Thoracic aorta (tissue), 2 donors: ENCODE results near the gene TRIM59. TPM values are rescaled to one million over a fixed set of nuclear protein-coding genes. Genes with fewer than 3 reads are reported as not detected.

Experiments used
- ATAC-seq: fragments of 150-250 bp; one replicate; pipeline ENCODE4 v1.8.0; 2017; ENCODE audit warnings: low read depth; ENCODE audit not compliant: insufficient number of reproducible peaks, low FRiP score
- DNase-seq: peaks from one replicate; pipeline ENCODE4 v3.0.0-alpha.2; 2020; ENCODE audit warnings: low spot score
- H3K27ac ChIP-seq, 2 donors: fragments of 200-600 bp; sonication (generic); 1 replicate in 1 of 2; 2 replicates in 1 of 2; pipeline ENCODE4 v1.5.1; 2016; ENCODE audit warnings: mild to moderate bottlenecking in 2 of 2, moderate library complexity in 2 of 2
- H3K27me3 ChIP-seq: fragments of 200-600 bp; sonication (generic); replicated peaks from 2 replicates; pipeline ENCODE4 v1.6.0; 2016; ENCODE audit warnings: mild to moderate bottlenecking; ENCODE audit not compliant: insufficient read depth
- H3K36me3 ChIP-seq: fragments of 200-600 bp; sonication (generic); one replicate; pipeline ENCODE4 v1.5.1; 2016
- H3K4me1 ChIP-seq, 2 donors: fragments of 200-600 bp; sonication (generic); 1 replicate in 1 of 2; 2 replicates in 1 of 2; pipeline versions ENCODE4 v1.5.1 to v1.6.0; 2016; ENCODE audit warnings: low read depth in 2 of 2, mild to moderate bottlenecking in 1 of 2; ENCODE audit not compliant: control insufficient read depth in 1 of 2
- H3K4me3 ChIP-seq: fragments of 200-600 bp; sonication (generic); 2 replicates; pipeline ENCODE4 v1.5.1; 2016; ENCODE audit warnings: mild to moderate bottlenecking
- H3K9me3 ChIP-seq: fragments of 200-600 bp; sonication (generic); 2 replicates; pipeline ENCODE4 v1.5.1; 2016
- CTCF ChIP-seq: fragments of 200-600 bp; sonication (generic); IDR thresholded peaks from one replicate; pipeline ENCODE4 v1.5.1; 2019; ENCODE audit warnings: antibody characterized with exemption
- total RNA-seq, 2 donors: library from RNA; depleted of rRNA; stranded (reverse); fragments of >200 nt; gene quantifications; one replicate each; pipeline versions ENCODE4 v1.1.0 to v1.2.3, GENCODE V29; 2016

The TRIM59 gene
- total RNA-seq, 2 donors from 2014 or later = 4.1 to 5.3 TPM

GRCh38 chr3:160451602-160452001 is 2.0 kb upstream of the TRIM59 start:
- Histone ChIP-seq H3K36me3 (no peaks in the 10 kb centered on the region), H3K9me3 (no peaks in the 10 kb centered on the region), H3K27ac (no peak overlapping the region), H3K4me1 (peaks cover 0 to 26% of the 10 kb centered on the region in 2 donors), H3K27me3 (no peaks in the 10 kb centered on the region), H3K4me3 (no peak overlapping the region)
- no peak for TF ChIP-seq CTCF
- no peak for ATAC-seq
- no peak for DNase-seq

- ATAC-seq = no peak
- no peak overlapping the region for H3K27ac ChIP-seq
- H3K9me3 ChIP-seq = no peaks in the 10 kb centered on the region
- DNase-seq = no peak
- no peak for TF ChIP-seq CTCF
- H3K27me3 ChIP-seq = no peaks in the 10 kb centered on the region
- H3K4me1 ChIP-seq = peaks cover 0 to 26% of the 10 kb centered on the region in 2 donors
- H3K4me3 ChIP-seq = no peak overlapping the region
- H3K36me3 ChIP-seq = no peaks in the 10 kb centered on the region
Observed at GRCh38 chr3:160450846-160451245, 1.3 kb upstream of the TRIM59 start.

GRCh38 chr3:160448845-160449635 is 546 bp downstream of the TRIM59 start:
- H3K4me3 ChIP-seq = peak overlapping the region; percentile 77
- DNase-seq (no peak), ATAC-seq (peak; percentile 56)
- H3K27ac ChIP-seq = peak overlapping the region; percentile 68 to 70
- peaks cover 0 to 26% of the 10 kb centered on the region in 2 donors for H3K4me1 ChIP-seq
- TF ChIP-seq CTCF = no peak
- H3K9me3 ChIP-seq = no peaks in the 10 kb centered on the region
- H3K36me3 ChIP-seq = no peaks in the 10 kb centered on the region
- H3K27me3 ChIP-seq = no peaks in the 10 kb centered on the region

- Histone ChIP-seq H3K4me3 (no peak overlapping the region), H3K36me3 (no peaks in the 10 kb centered on the region), H3K27ac (no peak overlapping the region), H3K27me3 (no peaks in the 10 kb centered on the region), H3K4me1 (peaks cover 0 to 26% of the 10 kb centered on the region in 2 donors), H3K9me3 (no peaks in the 10 kb centered on the region)
- DNase-seq (no peak), ATAC-seq (no peak)
- no peak for TF ChIP-seq CTCF
Observed at GRCh38 chr3:160447544-160447943, 2.0 kb downstream of the TRIM59 start.

GRCh38 chr3:160446522-160447056 is 3.0 kb downstream of the TRIM59 start:
- no peak for TF ChIP-seq CTCF
- Histone ChIP-seq H3K9me3 (no peaks in the 10 kb centered on the region), H3K36me3 (no peaks in the 10 kb centered on the region), H3K4me1 (peaks cover 0 to 26% of the 10 kb centered on the region in 2 donors), H3K27ac (no peak overlapping the region), H3K4me3 (no peak overlapping the region), H3K27me3 (no peaks in the 10 kb centered on the region)
- ATAC-seq (no peak), DNase-seq (no peak)
